ENCODE data around the gene CRAT. TPM values are rescaled to one million over a fixed set of nuclear protein-coding genes. Genes with fewer than 3 reads are reported as not detected.

CRAT gene
- 29.1 and 29.4 TPM in 2 replicates for total RNA-seq

GRCh38 chr9:129110740-129111527 is at the start of gene CRAT, which contains the start of gene PTPA:
TSS of gene CRAT (minus strand) at chr9:129110793. CDS start at chr9:129110509, 284 bp downstream.
TSS of gene PTPA (plus strand) at chr9:129111415. CDS start at chr9:129111601, 186 bp downstream.
- peaks cover 1% of the 10 kb centered on the region for H3K36me3 ChIP-seq (ENCODE audit: control insufficient read depth, insufficient read depth, low read length)
- DNase-seq (ENCODE audit: low read depth) = peak; percentile 63
- TF ChIP-seq, protein P1, sequence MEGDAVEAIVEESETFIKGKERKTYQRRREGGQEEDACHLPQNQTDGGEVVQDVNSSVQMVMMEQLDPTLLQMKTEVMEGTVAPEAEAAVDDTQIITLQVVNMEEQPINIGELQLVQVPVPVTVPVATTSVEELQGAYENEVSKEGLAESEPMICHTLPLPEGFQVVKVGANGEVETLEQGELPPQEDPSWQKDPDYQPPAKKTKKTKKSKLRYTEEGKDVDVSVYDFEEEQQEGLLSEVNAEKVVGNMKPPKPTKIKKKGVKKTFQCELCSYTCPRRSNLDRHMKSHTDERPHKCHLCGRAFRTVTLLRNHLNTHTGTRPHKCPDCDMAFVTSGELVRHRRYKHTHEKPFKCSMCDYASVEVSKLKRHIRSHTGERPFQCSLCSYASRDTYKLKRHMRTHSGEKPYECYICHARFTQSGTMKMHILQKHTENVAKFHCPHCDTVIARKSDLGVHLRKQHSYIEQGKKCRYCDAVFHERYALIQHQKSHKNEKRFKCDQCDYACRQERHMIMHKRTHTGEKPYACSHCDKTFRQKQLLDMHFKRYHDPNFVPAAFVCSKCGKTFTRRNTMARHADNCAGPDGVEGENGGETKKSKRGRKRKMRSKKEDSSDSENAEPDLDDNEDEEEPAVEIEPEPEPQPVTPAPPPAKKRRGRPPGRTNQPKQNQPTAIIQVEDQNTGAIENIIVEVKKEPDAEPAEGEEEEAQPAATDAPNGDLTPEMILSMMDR (IDR thresholded peaks at IDR 0.05; ENCODE audit: insufficient read depth, low read length, poor library complexity, severe bottlenecking) = no peak
- H3K4me3 ChIP-seq (ENCODE audit: low read depth, low read length) = peak within 1 kb of the TSS; percentile 90
- no peaks in the 10 kb centered on the region for H3K27me3 ChIP-seq (ENCODE audit: control insufficient read depth, insufficient read depth, low read length)

- DNase-seq (ENCODE audit: low read depth) = no peak
- H3K4me3 ChIP-seq (ENCODE audit: low read depth, low read length) = no peak overlapping the region
- TF ChIP-seq, protein P1 (IDR thresholded peaks at IDR 0.05; ENCODE audit: insufficient read depth, low read length, poor library complexity, severe bottlenecking) = no peak
- no peaks in the 10 kb centered on the region for H3K27me3 ChIP-seq (ENCODE audit: control insufficient read depth, insufficient read depth, low read length)
- no peaks in the 10 kb centered on the region for H3K36me3 ChIP-seq (ENCODE audit: control insufficient read depth, insufficient read depth, low read length)
These were observed 45.6 kb upstream of the CRAT start for GRCh38 chr9:129156163-129156562.

- TF ChIP-seq, protein P1 (IDR thresholded peaks at IDR 0.05; ENCODE audit: insufficient read depth, low read length, poor library complexity, severe bottlenecking) = no peak
- H3K27me3 ChIP-seq (ENCODE audit: control insufficient read depth, insufficient read depth, low read length) = no peaks in the 10 kb centered on the region
- no peak overlapping the region for H3K4me3 ChIP-seq (ENCODE audit: low read depth, low read length)
- no peak for DNase-seq (ENCODE audit: low read depth)
- no peaks in the 10 kb centered on the region for H3K36me3 ChIP-seq (ENCODE audit: control insufficient read depth, insufficient read depth, low read length)
These were observed 44.4 kb upstream of the CRAT start for GRCh38 chr9:129154866-129155477.

GRCh38 chr9:129151469-129151868 is 40.9 kb upstream of the CRAT start:
- TF ChIP-seq, protein P1 (IDR thresholded peaks at IDR 0.05; ENCODE audit: insufficient read depth, low read length, poor library complexity, severe bottlenecking) = no peak
- DNase-seq (ENCODE audit: low read depth) = no peak
- no peak overlapping the region for H3K4me3 ChIP-seq (ENCODE audit: low read depth, low read length)
- H3K36me3 ChIP-seq (ENCODE audit: control insufficient read depth, insufficient read depth, low read length) = peaks cover 3% of the 10 kb centered on the region
- H3K27me3 ChIP-seq (ENCODE audit: control insufficient read depth, insufficient read depth, low read length) = no peaks in the 10 kb centered on the region

DNA sequence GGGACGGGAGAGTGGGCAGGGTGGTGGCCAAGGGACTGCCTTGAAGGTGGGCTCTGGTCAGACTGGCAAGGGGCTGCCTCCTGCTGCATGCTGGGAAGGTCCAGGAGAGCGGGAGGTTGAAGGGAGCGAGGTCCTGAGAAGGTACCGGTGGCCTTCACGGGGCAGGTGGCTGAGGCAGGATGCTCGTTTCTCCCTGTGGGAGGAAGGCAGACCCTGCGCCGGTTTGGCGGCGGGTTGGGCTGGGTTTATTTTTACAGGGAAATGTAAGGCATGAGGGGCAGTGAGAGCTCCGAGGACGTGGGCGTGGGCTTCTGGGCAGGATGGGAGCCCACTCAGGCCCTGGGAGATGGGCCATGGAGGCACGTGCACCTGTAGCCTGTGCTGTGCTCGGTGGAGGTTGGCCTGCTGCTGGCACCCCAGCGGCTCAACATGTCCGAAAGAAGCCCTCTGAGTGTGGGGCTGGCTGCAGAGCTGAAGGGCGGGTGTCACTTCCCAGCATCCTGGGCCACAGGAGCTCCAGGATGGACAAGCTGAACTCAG is 40.1 kb upstream of the CRAT start:
- TF ChIP-seq, protein P1 (IDR thresholded peaks at IDR 0.05; ENCODE audit: insufficient read depth, low read length, poor library complexity, severe bottlenecking) = no peak
- Histone ChIP-seq H3K27me3 (ENCODE audit: control insufficient read depth, insufficient read depth, low read length) (no peaks in the 10 kb centered on the region), H3K36me3 (ENCODE audit: control insufficient read depth, insufficient read depth, low read length) (peaks cover 3% of the 10 kb centered on the region), H3K4me3 (ENCODE audit: low read depth, low read length) (no peak overlapping the region)
- DNase-seq (ENCODE audit: low read depth) = no peak
